Trophoblast cell (in vitro differentiated cells and primary cell): ENCODE results near the gene BICRAL.

Experiments used
- DNase-seq, 2 donors: peaks; one replicate each; pipeline ENCODE4 v3.0.0-alpha.2; 2016
- H2AFZ ChIP-seq: 2 replicates; pipeline ENCODE4 v1.6.1; 2013; ENCODE audit warnings: low read length, moderate library complexity, mild to moderate bottlenecking; ENCODE audit not compliant: insufficient read depth, poor library complexity
- H2AK5ac ChIP-seq: 2 replicates; pipeline ENCODE4 v1.6.1; 2013; ENCODE audit warnings: mild to moderate bottlenecking, low read length
- H2BK120ac ChIP-seq: 2 replicates; pipeline ENCODE4 v1.6.1; 2013; ENCODE audit warnings: low read length, mild to moderate bottlenecking, moderate library complexity; ENCODE audit not compliant: insufficient read depth, poor library complexity
- H2BK12ac ChIP-seq: 2 replicates; pipeline ENCODE4 v1.6.1; 2013; ENCODE audit warnings: mild to moderate bottlenecking, low read length, moderate library complexity
- H2BK5ac ChIP-seq: 2 replicates; pipeline ENCODE4 v1.6.1; 2013; ENCODE audit warnings: low read length, low read depth, moderate library complexity, mild to moderate bottlenecking; ENCODE audit not compliant: poor library complexity
- H3K14ac ChIP-seq: 2 replicates; pipeline ENCODE4 v1.6.1; 2013; ENCODE audit warnings: mild to moderate bottlenecking, low read length
- H3K18ac ChIP-seq: 2 replicates; pipeline ENCODE4 v1.6.1; 2013; ENCODE audit warnings: mild to moderate bottlenecking, low read length
- H3K23ac ChIP-seq: 2 replicates; pipeline ENCODE4 v1.6.1; 2013; ENCODE audit warnings: low read length
- H3K27ac ChIP-seq: 2 replicates; pipeline ENCODE4 v1.5.1; 2013; ENCODE audit warnings: low read depth, mild to moderate bottlenecking, inconsistent platforms, low read length, moderate library complexity
- H3K27me3 ChIP-seq: 2 replicates; pipeline ENCODE4 v1.6.1; 2013; ENCODE audit warnings: inconsistent platforms, mild to moderate bottlenecking, low read length, moderate library complexity; ENCODE audit not compliant: insufficient read depth
- H3K36me3 ChIP-seq, 2 experiments: 1 replicate in 1 of 2; 2 replicates in 1 of 2; pipeline ENCODE4 v1.6.1; 2013; ENCODE audit warnings: low read length in 2 of 2, mild to moderate bottlenecking in 2 of 2, moderate library complexity in 1 of 2; ENCODE audit not compliant: insufficient read depth in 2 of 2, control insufficient read depth in 1 of 2
- H3K4ac ChIP-seq: 2 replicates; pipeline ENCODE4 v1.6.1; 2013; ENCODE audit warnings: low read depth, mild to moderate bottlenecking, low read length, moderate library complexity
- H3K4me1 ChIP-seq, 2 experiments: 1 replicate in 1 of 2; 2 replicates in 1 of 2; pipeline ENCODE4 v1.6.1; 2013; ENCODE audit warnings: low read length in 2 of 2, mild to moderate bottlenecking in 2 of 2, moderate library complexity in 1 of 2; ENCODE audit not compliant: insufficient read depth in 2 of 2, control insufficient read depth in 1 of 2
- H3K4me2 ChIP-seq: 2 replicates; pipeline ENCODE4 v1.6.1; 2013; ENCODE audit warnings: inconsistent platforms, mild to moderate bottlenecking, low read length, moderate library complexity
- H3K4me3 ChIP-seq: 2 replicates; pipeline ENCODE4 v1.5.1; 2013; ENCODE audit warnings: mild to moderate bottlenecking, low read depth, low read length, inconsistent platforms
- H3K79me1 ChIP-seq: one replicate; pipeline ENCODE4 v1.6.1; 2013; ENCODE audit warnings: low read length
- H3K79me2 ChIP-seq: 2 replicates; pipeline ENCODE4 v1.6.1; 2013; ENCODE audit warnings: low read length, mild to moderate bottlenecking; ENCODE audit not compliant: control insufficient read depth, insufficient read depth, poor library complexity
- H3K9ac ChIP-seq: 2 replicates; pipeline ENCODE4 v1.6.1; 2013; ENCODE audit warnings: mild to moderate bottlenecking, low read length
- H3K9me3 ChIP-seq: 2 replicates; pipeline ENCODE4 v1.6.1; 2013; ENCODE audit warnings: low read depth, mild to moderate bottlenecking, control low read depth, inconsistent platforms, low read length; ENCODE audit not compliant: insufficient read depth
- H4K12ac ChIP-seq: 2 replicates; pipeline ENCODE4 v1.6.1; 2013; ENCODE audit warnings: low read depth, mild to moderate bottlenecking, low read length, moderate library complexity
- H4K8ac ChIP-seq: 2 replicates; pipeline ENCODE4 v1.6.1; 2013; ENCODE audit warnings: low read depth, mild to moderate bottlenecking, low read length, moderate library complexity
- H4K91ac ChIP-seq: one replicate; pipeline ENCODE4 v1.6.1; 2013; ENCODE audit warnings: low read depth, mild to moderate bottlenecking, low read length, moderate library complexity
- WGBS: extraction: QIAGEN DNeasy Blood & Tissue Kit; methylation state at CpG from one replicate; pipeline ENCODE4 v1.1.7; 2013; ENCODE audit warnings: missing lambda C conversion rate; ENCODE audit not compliant: insufficient read length, insufficient coverage; ENCODE audit errors: extremely low coverage; 5-methylcytosine and 5-hydroxymethylcytosine counted together

Gene BICRAL

GRCh38 chr6:42786525-42786985, 4.7 kb downstream of the BICRAL start:
- no peak overlapping the region for H4K12ac ChIP-seq
- no peak overlapping the region for H2BK120ac ChIP-seq
- H3K23ac ChIP-seq = no peak overlapping the region
- no peak overlapping the region for H4K91ac ChIP-seq
- no peak overlapping the region for H3K27ac ChIP-seq
- no peak overlapping the region for H2BK12ac ChIP-seq
- peaks cover 3 to 7% of the 10 kb centered on the region in 2 experiments for H3K4me1 ChIP-seq
- no peak overlapping the region for H3K9ac ChIP-seq
- peaks cover 14% of the 10 kb centered on the region for H3K79me2 ChIP-seq
- H4K8ac ChIP-seq = no peak overlapping the region
- WGBS = no CpG with 5 or more reads among the region's 3 CpGs
- H2BK5ac ChIP-seq = no peak overlapping the region
- H3K9me3 ChIP-seq = no peaks in the 10 kb centered on the region
- no peak for DNase-seq
- no peak overlapping the region for H3K4me2 ChIP-seq
- peaks cover 19% of the 10 kb centered on the region for H3K79me1 ChIP-seq
- no peak overlapping the region for H3K4ac ChIP-seq
- peaks cover 5% of the 10 kb centered on the region for H3K27me3 ChIP-seq
- no peak overlapping the region for H2AFZ ChIP-seq
- no peak overlapping the region for H3K14ac ChIP-seq
- H2AK5ac ChIP-seq = no peak overlapping the region
- H3K4me3 ChIP-seq = no peak overlapping the region
- no peaks in the 10 kb centered on the region for H3K36me3 ChIP-seq
- no peak overlapping the region for H3K18ac ChIP-seq

GRCh38 chr6:42787063-42787472, 5.2 kb downstream of the BICRAL start:
- H3K9me3 ChIP-seq = no peaks in the 10 kb centered on the region
- H3K4ac ChIP-seq = no peak overlapping the region
- H3K79me2 ChIP-seq = peaks cover 14% of the 10 kb centered on the region
- no peak overlapping the region for H3K4me3 ChIP-seq
- H3K4me1 ChIP-seq = peaks cover 3 to 7% of the 10 kb centered on the region in 2 experiments
- no peak overlapping the region for H2BK12ac ChIP-seq
- H4K91ac ChIP-seq = no peak overlapping the region
- H3K79me1 ChIP-seq = peaks cover 17% of the 10 kb centered on the region
- no peak overlapping the region for H4K8ac ChIP-seq
- no peak overlapping the region for H4K12ac ChIP-seq
- no CpG with 5 or more reads among the region's 2 CpGs for WGBS
- no peak overlapping the region for H3K9ac ChIP-seq
- no peak overlapping the region for H3K14ac ChIP-seq
- no peak overlapping the region for H3K23ac ChIP-seq
- no peak overlapping the region for H2BK120ac ChIP-seq
- peaks cover 5% of the 10 kb centered on the region for H3K27me3 ChIP-seq
- H3K4me2 ChIP-seq = no peak overlapping the region
- no peak overlapping the region for H3K27ac ChIP-seq
- no peak overlapping the region for H2AK5ac ChIP-seq
- H2AFZ ChIP-seq = no peak overlapping the region
- no peak overlapping the region for H2BK5ac ChIP-seq
- no peaks in the 10 kb centered on the region for H3K36me3 ChIP-seq
- H3K18ac ChIP-seq = no peak overlapping the region
- DNase-seq = no peak

- Histone ChIP-seq H3K23ac (no peak overlapping the region), H2AK5ac (no peak overlapping the region), H3K14ac (no peak overlapping the region), H3K9me3 (no peaks in the 10 kb centered on the region), H3K9ac (no peak overlapping the region), H3K4ac (no peak overlapping the region), H3K27ac (no peak overlapping the region), H4K91ac (no peak overlapping the region), H4K8ac (no peak overlapping the region), H3K4me2 (no peak overlapping the region), H3K4me3 (no peak overlapping the region), H2AFZ (no peak overlapping the region), H3K79me2 (peaks cover 2% of the 10 kb centered on the region), H3K27me3 (no peaks in the 10 kb centered on the region), H2BK5ac (no peak overlapping the region), H2BK120ac (no peak overlapping the region), H4K12ac (no peak overlapping the region), H2BK12ac (no peak overlapping the region), H3K79me1 (peaks cover 2% of the 10 kb centered on the region), H3K4me1 (peaks cover 3 to 7% of the 10 kb centered on the region in 2 experiments), H3K18ac (no peak overlapping the region), H3K36me3 (no peaks in the 10 kb centered on the region)
- DNase-seq = peak in 1 of 2 donors; percentile 49
- WGBS = no CpG with 5 or more reads among the region's 4 CpGs
Measured at GRCh38 chr6:42788671-42789070, 6.8 kb downstream of the BICRAL start.

GRCh38 chr6:42790549-42791181, 8.8 kb downstream of the BICRAL start:
- Histone ChIP-seq H2AK5ac (no peak overlapping the region), H3K79me1 (no peaks in the 10 kb centered on the region), H3K4ac (no peak overlapping the region), H4K8ac (no peak overlapping the region), H3K27ac (no peak overlapping the region), H3K36me3 (no peaks in the 10 kb centered on the region), H3K18ac (no peak overlapping the region), H3K79me2 (no peaks in the 10 kb centered on the region), H4K91ac (no peak overlapping the region), H2BK12ac (no peak overlapping the region), H2AFZ (no peak overlapping the region), H3K4me3 (no peak overlapping the region), H3K27me3 (no peaks in the 10 kb centered on the region), H3K23ac (no peak overlapping the region), H3K4me2 (no peak overlapping the region), H3K9ac (no peak overlapping the region), H4K12ac (no peak overlapping the region), H2BK5ac (no peak overlapping the region), H3K14ac (no peak overlapping the region), H3K4me1 (peaks cover 3 to 7% of the 10 kb centered on the region in 2 experiments), H2BK120ac (no peak overlapping the region), H3K9me3 (no peaks in the 10 kb centered on the region)
- no CpG with 5 or more reads among the region's 5 CpGs for WGBS
- DNase-seq = peak in 1 of 2 donors; percentile 35
